IMR-90 (cell line): ENCODE results near the gene KDM8. TPM values are rescaled to one million over a fixed set of nuclear protein-coding genes. Genes with fewer than 3 reads are reported as not detected.

Experiments used
- ATAC-seq: fragments of 200-7000 bp; cut with Tn5 transposase; 2 replicates; pipeline ENCODE4 v1.9.1; 2020; ENCODE audit warnings: low read depth, mild to moderate bottlenecking, moderate library complexity
- BruUV-seq: library from RNA; stranded (reverse); fragments of 400-500 nt; replicated peaks from 2 replicates; lab custom pipeline; 2021; lab: Mats Ljungman, UMichigan
- CTCF ChIA-PET: fragments of 300-600 bp; formaldehyde crosslinking; extraction: SDS; loops from one replicate; lab custom pipeline; 2021; ENCODE audit warnings: antibody characterized with exemption; lab: Yijun Ruan, JAX
- POLR2A ChIA-PET: fragments of 300-600 bp; sonication (Branson Sonifier 250); formaldehyde crosslinking; loops from one replicate; lab custom pipeline; 2022; ENCODE audit warnings: antibody characterized with exemption; ENCODE audit not compliant: unreplicated experiment; lab: Charles Lee
- DNase-seq: peaks from one replicate; pipeline ENCODE4 v3.0.0; 2013
- H2AFZ ChIP-seq: replicated peaks from 2 replicates; pipeline ENCODE3; 2013; ENCODE audit warnings: low read length, mild to moderate bottlenecking; ENCODE audit not compliant: poor library complexity
- H2AK5ac ChIP-seq: 2 replicates; pipeline ENCODE4 v1.6.1; 2013; ENCODE audit warnings: low read depth, low read length, inconsistent platforms
- H2AK9ac ChIP-seq: replicated peaks from 2 replicates; pipeline ENCODE3; 2013; ENCODE audit warnings: mild to moderate bottlenecking, low read depth, low read length, moderate library complexity; ENCODE audit not compliant: poor library complexity
- H2BK120ac ChIP-seq: 2 replicates; pipeline ENCODE4 v1.6.1; 2013; ENCODE audit warnings: low read depth, low read length, inconsistent platforms
- H2BK15ac ChIP-seq: 3 replicates; pipeline ENCODE4 v1.6.1; 2013; ENCODE audit warnings: low read depth, low read length, inconsistent platforms
- H2BK20ac ChIP-seq: 2 replicates; pipeline ENCODE4 v1.6.1; 2013; ENCODE audit warnings: low read depth, mild to moderate bottlenecking, inconsistent platforms, low read length, moderate library complexity
- H2BK5ac ChIP-seq: 2 replicates; pipeline ENCODE4 v1.6.1; 2013; ENCODE audit warnings: mild to moderate bottlenecking, low read depth, low read length, inconsistent platforms; ENCODE audit not compliant: poor library complexity, severe bottlenecking
- H3K14ac ChIP-seq: replicated peaks from 2 replicates; pipeline ENCODE4 v1.6.1; 2013; ENCODE audit warnings: low read depth, low read length, inconsistent platforms
- H3K18ac ChIP-seq: 2 replicates; pipeline ENCODE4 v1.6.1; 2013; ENCODE audit warnings: low read depth, low read length, control low read depth
- H3K23ac ChIP-seq: 2 replicates; pipeline ENCODE4 v1.6.1; 2013; ENCODE audit warnings: low read depth, low read length, inconsistent platforms
- H3K27ac ChIP-seq: 2 replicates; pipeline ENCODE4 v1.5.1; 2013; ENCODE audit warnings: mild to moderate bottlenecking, control low read depth, low read length; ENCODE audit not compliant: insufficient read depth
- H3K27me3 ChIP-seq: 2 replicates; pipeline ENCODE4 v1.6.1; 2013; ENCODE audit warnings: low read length; ENCODE audit not compliant: control insufficient read depth, insufficient read depth
- H3K36me3 ChIP-seq: 2 replicates; pipeline ENCODE4 v1.6.1; 2013; ENCODE audit warnings: low read length, mixed read lengths; ENCODE audit not compliant: control insufficient read depth, insufficient read depth
- H3K4ac ChIP-seq: 2 replicates; pipeline ENCODE4 v1.6.1; 2013; ENCODE audit warnings: low read depth, low read length, inconsistent platforms
- H3K4me1 ChIP-seq: 2 replicates; pipeline ENCODE4 v1.6.1; 2013; ENCODE audit warnings: low read length, mixed read lengths; ENCODE audit not compliant: control insufficient read depth, insufficient read depth
- H3K4me2 ChIP-seq: 2 replicates; pipeline ENCODE4 v1.6.1; 2013; ENCODE audit warnings: low read depth, mild to moderate bottlenecking, control low read depth, low read length, moderate library complexity
- H3K4me3 ChIP-seq: 2 replicates; pipeline ENCODE4 v1.5.1; 2013; ENCODE audit warnings: low read depth, mild to moderate bottlenecking, control low read depth, low read length, moderate library complexity; ENCODE audit not compliant: insufficient read depth
- H3K56ac ChIP-seq: 2 replicates; pipeline ENCODE4 v1.6.1; 2013; ENCODE audit warnings: low read length, inconsistent platforms; ENCODE audit not compliant: insufficient read depth; ENCODE audit errors: extremely low read depth
- H3K79me1 ChIP-seq, 2 experiments: 2 replicates each; pipeline ENCODE4 v1.6.1; 2013; ENCODE audit warnings: low read length in 2 of 2, inconsistent platforms in 1 of 2, low read depth in 1 of 2
- H3K9ac ChIP-seq: 2 replicates; pipeline ENCODE4 v1.6.1; 2013; ENCODE audit warnings: low read depth, low read length, control low read depth
- H3K9me1 ChIP-seq: 2 replicates; pipeline ENCODE4 v1.6.1; 2013; ENCODE audit warnings: low read length, inconsistent platforms; ENCODE audit not compliant: insufficient read depth
- H3K9me3 ChIP-seq: 2 replicates; pipeline ENCODE4 v1.6.1; 2013; ENCODE audit warnings: low read length; ENCODE audit not compliant: control insufficient read depth, insufficient read depth
- H4K20me1 ChIP-seq: 2 replicates; pipeline ENCODE4 v1.6.1; 2013; ENCODE audit warnings: low read length, inconsistent platforms; ENCODE audit not compliant: insufficient read depth
- H4K5ac ChIP-seq: 2 replicates; pipeline ENCODE4 v1.6.1; 2013; ENCODE audit warnings: mild to moderate bottlenecking, low read depth, low read length, control low read depth
- H4K8ac ChIP-seq, 2 experiments: 2 replicates each; pipeline ENCODE4 v1.6.1; 2013; ENCODE audit warnings: low read depth in 2 of 2, low read length in 2 of 2, control low read depth in 1 of 2, inconsistent platforms in 1 of 2
- H4K91ac ChIP-seq: 2 replicates; pipeline ENCODE4 v1.6.1; 2013; ENCODE audit warnings: low read depth, low read length, inconsistent platforms; ENCODE audit not compliant: insufficient read depth
- BHLHE40 ChIP-seq: fragments of 150-350 bp; IDR thresholded peaks from 2 replicates; pipeline ENCODE4 v1.6.1; 2016; ENCODE audit warnings: mild to moderate bottlenecking, low read depth, low read length
- CTCF ChIP-seq: conservative IDR thresholded peaks from 2 replicates; pipeline ENCODE4 v1.5.1; 2012; ENCODE audit warnings: mild to moderate bottlenecking, low read depth, low read length, improper control_type of control experiment
- MXI1 ChIP-seq: IDR thresholded peaks from 2 replicates; pipeline ENCODE4 v1.6.1; 2012; ENCODE audit warnings: low read depth, mild to moderate bottlenecking, low read length, moderate library complexity, borderline replicate concordance
- USF2 ChIP-seq: fragments of 150-350 bp; IDR thresholded peaks from 2 replicates; pipeline ENCODE4 v1.6.1; 2017; ENCODE audit warnings: mild to moderate bottlenecking, antibody characterized with exemption, low read length, low read depth
- WGBS, 2 experiments: methylation state at CpG; one replicate each; pipeline versions ENCODE4 v1.1.5 to v1.1.7; 2013; ENCODE audit warnings: missing lambda C conversion rate in 2 of 2; ENCODE audit not compliant: insufficient read length in 1 of 2; ENCODE audit errors: extremely low coverage in 2 of 2; 5-methylcytosine and 5-hydroxymethylcytosine counted together
- dilution Hi-C: fragments of 300-500 bp; cut with HindIII; formaldehyde crosslinking; loops from one replicate; pipeline ENCODE4 v1.14.3; 2018; ENCODE audit warnings: low sequenced_read_pairs; ENCODE audit not compliant: unreplicated experiment
- in situ Hi-C: fragments of 300-500 bp; cut with MboI; formaldehyde crosslinking; loops from 3 replicates; pipeline ENCODE4 v1.14.3; 2019; ENCODE audit warnings: low sequenced_read_pairs, inconsistent platforms, mixed read lengths
- intact Hi-C: fragments of 100-400 bp; cut with micrococcal nuclease; formaldehyde crosslinking; loops from 2 replicates; pipeline ENCODE4 v1.10.0; 2022
- polyA plus RNA-seq, 3 experiments: library from polyadenylated mRNA; depleted of rRNA; stranded (reverse); fragments of >200 nt; gene quantifications; 2 replicates each; pipeline ENCODE4 v1.2.3, GENCODE V29; 2012; ENCODE audit warnings: low replicate concordance in 1 of 3
- total RNA-seq: library from RNA; depleted of rRNA; stranded (reverse); fragments of >200 nt; gene quantifications from 2 replicates; pipeline ENCODE4 v1.2.3, GENCODE V29; 2012

The KDM8 gene
- total and polyA plus RNA-seq, 2 of the 4 experiments (the other 2 are of a cell fraction), result 3.2 to 3.8 TPM

GRCh38 chr16:27233731-27234130 is 30.4 kb downstream of the KDM8 start (continued):
- TF ChIP-seq USF2, result no peak

- TF ChIP-seq CTCF (no peak), MXI1 (no peak), BHLHE40 (no peak)
- in situ Hi-C loops, result loop anchor here (5.0 kb wide), 2 partner anchors 138 to 218 kb away; no protein-coding TSS in a partner anchor
- peaks cover 17% of the 10 kb centered on the region for H3K4me1 ChIP-seq
- H3K14ac ChIP-seq, result 0 out of 2 replicates have a peak overlapping the region, but pooled peaks have one; percentile 51
- H4K91ac ChIP-seq, result peak overlapping the region; percentile 91
- CTCF ChIA-PET, result interaction anchor here (0.6 to 2.2 kb wide), 14 partner anchors 13 to 140 kb away, joined by 3 to 24 read pairs (median 4); no protein-coding TSS in a partner anchor
- peak overlapping the region; percentile 68 for H2BK20ac ChIP-seq
- peak overlapping the region; percentile 86 for H2BK120ac ChIP-seq
- no peak overlapping the region for H3K4me2 ChIP-seq
- H3K79me1 ChIP-seq, result peaks cover 5 to 41% of the 10 kb centered on the region in 2 experiments; a peak in 3 of 4 replicates
- H3K9me1 ChIP-seq, result peaks cover 15% of the 10 kb centered on the region
- H3K27me3 ChIP-seq, result no peaks in the 10 kb centered on the region
- H3K36me3 ChIP-seq, result peaks cover 27% of the 10 kb centered on the region
- no peak overlapping the region for H2AFZ ChIP-seq
- H4K5ac ChIP-seq, result 0 out of 2 replicates have a peak overlapping the region, but pooled peaks have one; percentile 19
- H2AK9ac ChIP-seq, result no peak overlapping the region
- H3K18ac ChIP-seq, result no peak overlapping the region
- intact Hi-C loops, result loop anchor here (2.0 kb wide), 2 partner anchors 77 to 81 kb away; no protein-coding TSS in a partner anchor
- peak overlapping the region; percentile 49; the same call in 1 of the 2 replicates for H3K27ac ChIP-seq
- POLR2A ChIA-PET, result interaction anchor here (1.5 kb wide), 1 partner anchor 9 kb away, joined by 3 read pairs; no protein-coding TSS in a partner anchor
- H2AK5ac ChIP-seq, result peak overlapping the region; percentile 92
- H3K4ac ChIP-seq, result peak overlapping the region; percentile 87
- no peaks in the 10 kb centered on the region for H4K20me1 ChIP-seq
- ATAC-seq, result no peak
- no peak overlapping the region for H3K23ac ChIP-seq
- peak overlapping the region; percentile 42 for H2BK5ac ChIP-seq
- 0 out of 2 replicates have a peak overlapping the region, but pooled peaks have one; percentile 11 for H3K56ac ChIP-seq
- H3K4me3 ChIP-seq, result no peak overlapping the region
- H2BK15ac ChIP-seq, result peak overlapping the region; percentile 42; the same call in 1 of the 3 replicates
- BruUV-seq, result no TSS peak
- H3K9me3 ChIP-seq, result no peaks in the 10 kb centered on the region
- peak overlapping the region; percentile 22; the same call in 1 of the 2 replicates for H3K9ac ChIP-seq
- WGBS, 2 experiments, result 90% methylated on average over 4 of the region's 8 CpGs; no CpG with 5 or more reads in 1 of the 2 experiments
- dilution Hi-C loops, result no loop called here
- no peak for DNase-seq
- peak overlapping the region; percentile 47 to 58; a peak in 2 of 4 replicates for H4K8ac ChIP-seq
Measured at GRCh38 chr16:27234171-27234570, 30.8 kb downstream of the KDM8 start.
